HG03280 (cell line): ENCODE measurements around the gene BEX4.
"Not testable (repeated sequence)": the region's sequence is repeated elsewhere in the genome, so short reads cannot be mapped to it uniquely, and the experiment has no call there.

Experiments
- ATAC-seq: cut with Tn5 transposase; IDR thresholded peaks from one replicate; pipeline ENCODE4 v1.9.1; 2021; ENCODE audit warnings: mild to moderate bottlenecking, moderate library complexity; ENCODE audit not compliant: unreplicated experiment

BEX4 gene

GRCh38 chrX:103214870-103215424 lies at the start of gene BEX4:
Gene BEX4 (plus strand): TSS chrX:103215108. CDS start chrX:103216154, 1,046 bp downstream.
- peak; percentile 83 for ATAC-seq

DNA sequence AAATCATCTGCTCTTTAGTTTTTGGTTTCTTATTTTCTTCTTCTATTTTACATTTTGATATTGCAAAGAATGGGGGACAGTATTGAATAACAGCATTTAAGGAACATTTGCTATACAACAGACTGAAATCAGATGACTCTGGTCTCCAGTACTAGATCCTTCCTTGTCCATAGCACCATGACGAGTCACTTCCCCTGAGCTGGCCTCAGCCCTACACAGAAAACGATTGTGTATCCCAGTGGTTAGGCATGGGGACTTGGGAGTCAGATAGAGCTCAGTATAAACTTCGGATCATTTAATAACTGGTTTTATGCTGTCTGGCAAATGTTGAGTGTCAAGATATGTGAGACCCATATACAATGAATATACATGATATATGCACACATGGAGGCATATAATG lies 44.7 kb upstream of the BEX4 start:
- ATAC-seq = no peak

GRCh38 chrX:103171353-103171752 lies 43.6 kb upstream of the BEX4 start:
- no peak for ATAC-seq

DNA sequence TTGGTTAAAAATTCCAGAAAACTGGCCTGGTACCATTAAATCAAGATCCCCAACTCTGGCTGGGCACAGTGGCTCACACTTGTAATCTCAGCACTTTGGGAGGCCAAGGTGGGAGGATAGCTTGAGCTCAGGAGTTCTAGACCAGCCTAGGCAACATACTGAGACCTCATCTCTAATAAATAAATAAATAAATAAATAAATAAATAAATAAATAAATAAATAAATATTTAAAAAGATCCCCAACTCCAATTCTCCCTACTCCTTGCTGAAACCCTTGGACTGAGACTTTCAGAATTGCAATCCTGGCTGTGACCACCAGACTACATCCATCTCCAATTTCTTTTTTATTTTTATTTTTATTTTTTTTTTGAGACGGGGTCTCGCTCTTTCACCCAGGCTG lies 39.7 kb upstream of the BEX4 start:
- ATAC-seq = not testable (repeated sequence)

GRCh38 chrX:103175944-103176753 lies 38.8 kb upstream of the BEX4 start:
- ATAC-seq = peak; percentile 57

GRCh38 chrX:103177556-103177955 lies 37.4 kb upstream of the BEX4 start:
- no peak for ATAC-seq

DNA sequence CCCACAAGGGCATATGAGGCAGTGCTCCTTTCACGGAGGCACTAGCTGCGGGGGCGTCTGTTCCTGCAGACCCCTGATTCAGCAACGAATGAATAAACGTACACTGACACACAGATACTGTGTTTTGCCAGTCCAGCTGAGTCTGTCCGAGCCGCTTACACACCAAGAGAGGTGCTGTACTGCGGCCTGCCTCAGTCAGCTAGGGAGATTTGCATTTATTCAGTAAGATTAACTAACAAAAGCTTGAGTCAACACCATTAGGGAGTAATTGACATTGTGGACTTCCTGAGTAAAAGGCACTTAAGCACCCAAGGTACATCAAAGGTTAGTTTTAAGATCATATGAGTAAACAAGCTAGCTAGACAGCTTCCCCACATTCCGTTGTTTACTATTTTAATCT lies 31.0 kb upstream of the BEX4 start:
- ATAC-seq = no peak

- no peak for ATAC-seq
Measured at GRCh38 chrX:103187953-103188475, 26.9 kb upstream of the BEX4 start.

DNA sequence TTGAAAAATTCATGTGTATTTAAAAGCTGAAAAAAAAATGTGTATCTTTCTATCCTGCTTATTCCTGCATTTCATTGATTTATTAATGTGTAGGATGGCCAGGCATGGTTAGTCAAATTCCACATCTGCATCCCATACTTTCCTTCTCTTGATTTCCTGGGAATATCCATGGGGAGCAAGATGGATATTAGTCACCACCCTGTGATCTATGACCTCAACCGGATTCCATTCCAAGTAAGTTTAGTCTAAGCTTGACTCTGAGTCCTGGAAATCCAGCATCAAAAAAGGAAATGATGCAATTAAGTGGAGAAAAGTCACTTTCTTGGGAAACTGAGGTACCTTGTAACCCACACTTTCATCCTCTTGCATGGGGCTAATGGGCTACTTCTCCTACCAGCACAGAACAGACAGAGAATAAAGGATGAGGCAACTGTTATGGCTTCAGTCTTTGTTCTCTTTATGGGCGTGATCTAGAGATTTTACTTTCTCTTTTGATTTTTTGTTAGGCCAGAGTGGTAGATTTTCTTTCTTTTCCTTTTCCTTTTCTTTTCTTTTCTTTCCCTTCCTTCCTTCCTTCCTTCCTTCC lies 17.1 kb upstream of the BEX4 start:
- no peak for ATAC-seq

GRCh38 chrX:103198668-103199067 lies 16.2 kb upstream of the BEX4 start:
- not testable (repeated sequence) for ATAC-seq

DNA sequence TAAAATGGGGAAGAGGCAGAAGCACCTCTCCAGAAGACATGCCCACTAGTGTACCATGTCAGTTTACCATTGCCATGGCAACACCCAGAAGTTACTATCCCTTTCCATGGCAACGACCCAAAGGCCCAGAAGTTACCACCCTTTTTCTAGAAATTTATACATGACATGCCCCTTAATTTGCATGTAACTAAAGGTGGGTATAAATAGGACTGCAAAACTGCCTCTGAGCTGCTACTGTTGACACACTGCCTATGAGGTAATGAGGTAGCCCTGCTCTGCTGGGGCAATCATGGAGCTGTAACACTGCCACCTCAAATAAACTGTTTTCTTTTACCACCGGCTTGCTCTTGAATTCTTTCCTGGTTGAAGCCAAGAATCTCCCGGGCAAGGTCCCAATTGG lies 13.9 kb upstream of the BEX4 start:
- ATAC-seq = no peak

DNA sequence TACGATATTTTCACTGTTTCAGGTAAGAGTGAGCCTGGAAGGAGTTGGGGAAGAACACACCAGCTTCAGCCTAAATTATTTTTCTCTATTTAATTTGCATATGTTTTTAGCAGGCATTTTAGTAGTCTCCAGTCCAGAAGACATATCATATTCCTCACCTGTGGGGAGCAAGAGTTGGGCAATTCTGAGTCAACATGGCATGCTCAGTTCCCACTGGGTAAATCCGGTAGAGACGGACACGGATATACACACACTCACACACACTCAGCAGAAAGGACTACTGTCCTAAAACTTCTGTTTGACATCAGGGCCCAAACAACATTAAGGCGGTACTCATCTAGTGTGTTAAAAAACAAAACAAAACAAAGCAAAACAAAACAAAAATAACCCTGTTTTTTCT lies 4.9 kb upstream of the BEX4 start:
- no peak for ATAC-seq

GRCh38 chrX:103211012-103211715 lies 3.7 kb upstream of the BEX4 start:
- no peak for ATAC-seq

GRCh38 chrX:103212749-103213457 lies 2.0 kb upstream of the BEX4 start:
- no peak for ATAC-seq

DNA sequence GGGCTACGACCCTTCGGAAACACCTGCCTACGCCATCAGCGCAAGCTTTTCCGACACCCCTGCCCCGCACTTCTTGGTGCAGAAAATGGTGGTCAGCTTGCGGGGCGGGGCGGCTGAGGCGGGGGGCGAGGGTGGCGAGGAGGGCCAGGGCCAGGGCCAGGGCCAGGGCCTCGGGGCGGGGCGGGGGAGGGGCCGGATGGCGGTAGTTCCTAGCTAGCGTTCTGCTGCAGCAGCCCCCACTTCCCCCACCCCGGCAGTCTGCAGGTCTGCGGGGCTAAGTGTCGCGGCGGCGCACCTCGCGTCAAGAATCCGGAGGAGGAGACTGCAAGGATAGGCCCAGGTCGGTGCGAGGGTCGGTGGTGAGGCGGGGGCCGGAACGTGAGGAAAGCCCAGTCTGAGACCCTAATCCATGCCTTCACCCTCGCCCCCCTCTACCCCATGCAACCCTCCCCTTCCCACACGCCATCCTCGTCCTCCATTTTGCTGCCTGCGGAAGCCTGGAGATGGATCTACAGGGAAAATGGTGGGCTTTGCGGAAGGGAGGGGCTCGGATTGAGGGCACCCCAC lies 600 bp downstream of the BEX4 start:
- ATAC-seq = peak; percentile 9

DNA sequence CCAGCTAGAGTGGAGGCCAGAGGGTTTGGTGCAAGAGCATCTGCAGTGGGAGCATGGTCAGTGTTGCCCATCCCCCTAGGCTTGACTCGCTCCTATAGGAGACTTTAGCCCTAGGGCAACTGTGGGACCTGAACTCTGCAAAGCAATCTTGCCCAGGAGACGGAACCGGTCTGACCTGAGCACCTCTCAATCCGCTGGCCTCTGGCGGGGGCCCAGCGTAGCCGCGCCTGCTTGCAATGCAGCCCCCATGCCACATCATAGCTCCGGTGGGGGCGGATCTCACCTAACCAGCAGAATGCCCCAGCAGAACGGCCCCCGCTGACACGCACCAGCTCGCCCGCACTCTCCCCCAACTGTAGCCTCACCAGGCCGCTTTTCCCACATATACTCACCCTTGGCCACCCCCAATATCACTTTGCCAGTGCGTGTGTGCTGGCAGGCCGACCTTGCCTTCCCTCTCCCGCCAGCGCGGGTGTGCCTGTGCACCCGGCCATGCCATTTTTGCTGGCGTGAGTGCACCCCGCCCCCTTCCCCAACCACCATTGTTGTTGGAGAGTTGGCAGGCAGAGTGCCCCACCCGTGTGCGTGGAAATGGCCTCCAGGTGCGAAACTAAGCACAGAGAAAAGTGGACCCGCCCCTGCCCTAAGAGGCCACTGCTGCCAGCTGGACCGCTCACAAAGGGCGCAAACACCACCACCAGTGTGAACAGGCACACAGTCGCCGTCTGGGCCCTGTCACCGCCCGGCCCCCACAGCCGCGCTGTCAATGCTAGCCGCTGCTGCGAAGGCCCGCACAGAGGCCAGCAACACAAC lies 5.8 kb downstream of the BEX4 start:
- ATAC-seq = no peak

GRCh38 chrX:103225918-103226317 lies 11.0 kb downstream of the BEX4 start:
- ATAC-seq = not testable (repeated sequence)

- no peak for ATAC-seq
Measured at GRCh38 chrX:103233263-103233662, 18.4 kb downstream of the BEX4 start.

GRCh38 chrX:103234869-103235268 lies 20.0 kb downstream of the BEX4 start:
- ATAC-seq = no peak

DNA sequence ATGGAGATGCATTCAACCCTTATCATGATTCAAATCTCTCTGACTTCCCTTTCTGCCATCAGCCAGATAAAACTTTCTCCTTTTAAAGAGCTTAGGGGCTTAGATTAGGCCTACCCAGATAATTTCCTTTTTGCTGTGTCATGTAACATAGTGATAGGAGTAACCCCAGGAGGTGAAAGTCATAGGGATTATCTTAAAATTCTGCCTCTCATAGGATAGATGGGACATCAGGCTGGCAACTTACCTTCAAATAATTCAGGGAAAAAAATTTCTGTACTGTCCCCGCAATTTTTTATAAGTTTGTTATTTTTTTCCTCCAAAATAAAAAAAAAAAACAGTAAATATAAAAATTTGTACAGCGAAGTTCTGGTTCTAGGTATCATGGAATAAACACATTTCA lies 20.7 kb downstream of the BEX4 start:
- ATAC-seq = not testable (repeated sequence)
